Stimulated activated CD4-positive, alpha-beta T cell treated with anti-CD3 and anti-CD28 coated beads, Interleukin-4, amount 100 ng/mL, for 1 hour (primary cell): ENCODE results near the gene CABP4.
A peak's percentile ranks its signal among the peaks of the same experiment; 100 is the strongest.

ENCODE experiments used
- DNase-seq: peaks from one replicate; pipeline ENCODE4 v3.0.0-alpha.2; 2020

Gene CABP4

GRCh38 chr11:67436459-67437081, 18.6 kb upstream of the CABP4 start:
- peak; percentile 73 for DNase-seq

GRCh38 chr11:67437082-67437808, 17.9 kb upstream of the CABP4 start, which contains the start of gene PTPRCAP:
PTPRCAP (minus strand) TSS chr11:67437682; CDS start chr11:67437619, 63 bp downstream.
- DNase-seq = peak; percentile 70

GRCh38 chr11:67437809-67438157, 17.4 kb upstream of the CABP4 start:
- DNase-seq = no peak

- peak; percentile 77 for DNase-seq
Measured at GRCh38 chr11:67438158-67438902, 16.8 kb upstream of the CABP4 start.

- peak; percentile 30 for DNase-seq
Measured at GRCh38 chr11:67439321-67440228, 15.6 kb upstream of the CABP4 start.

- no peak for DNase-seq
Measured at GRCh38 chr11:67440229-67441097, 14.7 kb upstream of the CABP4 start.

- no peak for DNase-seq
Measured at GRCh38 chr11:67441098-67441563, 14.0 kb upstream of the CABP4 start.

GRCh38 chr11:67441731-67442351, 13.3 kb upstream of the CABP4 start:
- no peak for DNase-seq

- no peak for DNase-seq
Measured at GRCh38 chr11:67442504-67443404, 12.4 kb upstream of the CABP4 start.

GRCh38 chr11:67445515-67445914, 9.6 kb upstream of the CABP4 start:
- DNase-seq = no peak

- DNase-seq = no peak
Measured at GRCh38 chr11:67448220-67448609, 6.9 kb upstream of the CABP4 start.

- DNase-seq = no peak
Measured at GRCh38 chr11:67449116-67449844, 5.9 kb upstream of the CABP4 start.

GRCh38 chr11:67450796-67451657, 4.1 kb upstream of the CABP4 start:
- DNase-seq = no peak

GRCh38 chr11:67451658-67451976, 3.5 kb upstream of the CABP4 start:
- no peak for DNase-seq

- DNase-seq = no peak
Measured at GRCh38 chr11:67452141-67452952, 2.8 kb upstream of the CABP4 start, which contains the start of gene GPR152. GPR152 (minus strand) TSS chr11:67452729; CDS start chr11:67452724, 5 bp downstream.

- no peak for DNase-seq
Measured at GRCh38 chr11:67453816-67454732, 1.1 kb upstream of the CABP4 start.
